Calu3 (cell line): Measurements from ENCODE around the gene PDE3B. TPM values are rescaled to one million over a fixed set of nuclear protein-coding genes. Genes with fewer than 3 reads are reported as not detected.
"Not testable (repeated sequence)": the region's sequence is repeated elsewhere in the genome, so short reads cannot be mapped to it uniquely, and the experiment has no call there.

Experiments used
- BruUV-seq: library from RNA; stranded (reverse); fragments of 400-500 nt; replicated peaks from 2 replicates; lab custom pipeline; 2021; lab: Mats Ljungman, UMichigan
- CTCF ChIA-PET: fragments of 300-600 bp; sonication (Branson Sonifier 250); formaldehyde crosslinking; loops from one replicate; lab custom pipeline; 2022; ENCODE audit warnings: antibody characterized with exemption; lab: Charles Lee
- DNase-seq: peaks from one replicate; pipeline ENCODE4 v3.0.0; 2022
- H3K27ac Mint-ChIP-seq: one replicate; pipeline ENCODE4 v1.8.0; 2022; ENCODE audit warnings: mixed read lengths; ENCODE audit not compliant: unreplicated experiment
- H3K27me3 Mint-ChIP-seq: one replicate; pipeline ENCODE4 v1.8.0; 2022; ENCODE audit warnings: mixed read lengths; ENCODE audit not compliant: unreplicated experiment
- H3K36me3 Mint-ChIP-seq: one replicate; pipeline ENCODE4 v1.8.0; 2022; ENCODE audit warnings: mild to moderate bottlenecking, moderate library complexity, mixed read lengths; ENCODE audit not compliant: insufficient read depth, unreplicated experiment
- H3K4me1 Mint-ChIP-seq: one replicate; pipeline ENCODE4 v1.8.0; 2022; ENCODE audit warnings: mild to moderate bottlenecking, low read depth, mixed read lengths; ENCODE audit not compliant: unreplicated experiment
- H3K4me3 Mint-ChIP-seq: one replicate; pipeline ENCODE4 v1.8.0; 2022; ENCODE audit warnings: mild to moderate bottlenecking, low read depth, moderate library complexity, mixed read lengths; ENCODE audit not compliant: unreplicated experiment
- H3K9me3 Mint-ChIP-seq: one replicate; pipeline ENCODE4 v1.8.0; 2022; ENCODE audit warnings: low read depth, mixed read lengths; ENCODE audit not compliant: unreplicated experiment
- CTCF ChIP-seq: fragments of 200-600 bp; IDR thresholded peaks from one replicate; pipeline ENCODE4 v1.8.0; 2022; ENCODE audit warnings: antibody characterized with exemption; ENCODE audit not compliant: unreplicated experiment
- intact Hi-C: fragments of 100-400 bp; cut with micrococcal nuclease; formaldehyde crosslinking; loops from one replicate; pipeline ENCODE4 v1.10.0; 2022; ENCODE audit not compliant: unreplicated experiment
- total RNA-seq: library from RNA; stranded (reverse); gene quantifications from 2 replicates; pipeline ENCODE4 v1.2.3, GENCODE V29; 2022

PDE3B gene
- total RNA-seq, 1 experiment from 2014 or later: 4.5 TPM

- H3K27ac Mint-ChIP-seq: no peak overlapping the region
- no TSS peak for BruUV-seq
- peaks cover 2% of the 10 kb centered on the region for H3K9me3 Mint-ChIP-seq
- no peaks in the 10 kb centered on the region for H3K27me3 Mint-ChIP-seq
- H3K4me1 Mint-ChIP-seq: peaks cover 9% of the 10 kb centered on the region
- H3K36me3 Mint-ChIP-seq: no peaks in the 10 kb centered on the region
- no peak for DNase-seq
- no peak overlapping the region for H3K4me3 Mint-ChIP-seq
- no peak for TF ChIP-seq CTCF
- intact Hi-C loops: loop anchor here (5.0 kb wide), 1 partner anchor 237 kb away; no protein-coding TSS in a partner anchor
- CTCF ChIA-PET: no interaction called here
These were observed 131.1 kb downstream of the PDE3B start for GRCh38 chr11:14774721-14775120.

GRCh38 chr11:14775897-14776296, 132.3 kb downstream of the PDE3B start:
- intact Hi-C loops: no loop called here
- CTCF ChIA-PET: no interaction called here

GRCh38 chr11:14778460-14778859, 134.9 kb downstream of the PDE3B start:
- H3K9me3 Mint-ChIP-seq, H3K27me3 Mint-ChIP-seq, CTCF ChIA-PET, intact Hi-C loops, DNase-seq, H3K36me3 Mint-ChIP-seq, H3K4me1 Mint-ChIP-seq, BruUV-seq, H3K27ac Mint-ChIP-seq, H3K4me3 Mint-ChIP-seq: not testable (repeated sequence)

More at GRCh38 chr11:14775897-14776296, 132.3 kb downstream of the PDE3B start:
- no TSS peak for BruUV-seq
- DNase-seq: no peak
- Mint-ChIP-seq H3K27ac (no peak overlapping the region), H3K36me3 (no peaks in the 10 kb centered on the region), H3K4me3 (no peak overlapping the region), H3K27me3 (no peaks in the 10 kb centered on the region), H3K9me3 (peaks cover 6% of the 10 kb centered on the region), H3K4me1 (peaks cover 9% of the 10 kb centered on the region)
- TF ChIP-seq CTCF: no peak

GRCh38 chr11:14783788-14784187, 140.2 kb downstream of the PDE3B start:
- no peak for TF ChIP-seq CTCF
- Mint-ChIP-seq H3K4me1 (no peaks in the 10 kb centered on the region), H3K27ac (no peak overlapping the region), H3K36me3 (no peaks in the 10 kb centered on the region), H3K9me3 (peaks cover 5% of the 10 kb centered on the region), H3K27me3 (no peaks in the 10 kb centered on the region), H3K4me3 (no peak overlapping the region)
- no TSS peak for BruUV-seq
- intact Hi-C loops: no loop called here
- DNase-seq: no peak
- CTCF ChIA-PET: no interaction called here

GRCh38 chr11:14784230-14784629, 140.6 kb downstream of the PDE3B start:
- intact Hi-C loops: no loop called here
- H3K27ac Mint-ChIP-seq: no peak overlapping the region
- TF ChIP-seq CTCF: no peak

More at GRCh38 chr11:14784230-14784629, 140.6 kb downstream of the PDE3B start:
- no peaks in the 10 kb centered on the region for H3K4me1 Mint-ChIP-seq
- CTCF ChIA-PET: no interaction called here
- H3K36me3 Mint-ChIP-seq: no peaks in the 10 kb centered on the region
- no peaks in the 10 kb centered on the region for H3K27me3 Mint-ChIP-seq
- DNase-seq: no peak
- no peak overlapping the region for H3K4me3 Mint-ChIP-seq
- no TSS peak for BruUV-seq
- peaks cover 4% of the 10 kb centered on the region for H3K9me3 Mint-ChIP-seq
